B cell (primary cell): Measurements from ENCODE around the gene YY1.

Experiments used
- CTCF ChIP-seq: fragments of 200-600 bp; IDR thresholded peaks from one replicate; pipeline ENCODE4 v1.8.0; 2022; ENCODE audit warnings: antibody characterized with exemption, mild to moderate bottlenecking
- EZH2 ChIP-seq: IDR thresholded peaks from 2 replicates; pipeline ENCODE4 v1.6.1; 2012; ENCODE audit warnings: borderline replicate concordance, low read depth, mild to moderate bottlenecking, moderate library complexity, low read length; ENCODE audit not compliant: insufficient read depth, poor library complexity, severe bottlenecking

- TF ChIP-seq CTCF (no peak), EZH2 (no peak)
Observed at GRCh38 chr14:100286484-100287191, 47.7 kb downstream of the YY1 start.
